Adipocyte (in vitro differentiated cells): ENCODE measurements around the gene LFNG.

Experiments used
- DNase-seq: peaks from one replicate; pipeline ENCODE4 v3.0.0-alpha.2; 2015; ENCODE audit warnings: low read depth
- H3K27me3 ChIP-seq: replicated peaks from 2 replicates; pipeline ENCODE4 v1.7.0; 2013; ENCODE audit warnings: mild to moderate bottlenecking, low read length, moderate library complexity; ENCODE audit not compliant: control insufficient read depth, insufficient read depth
- H3K36me3 ChIP-seq: 2 replicates; pipeline ENCODE4 v1.7.0; 2013; ENCODE audit warnings: low read length, mild to moderate bottlenecking, moderate library complexity; ENCODE audit not compliant: control insufficient read depth, insufficient read depth, severe bottlenecking
- H3K4me1 ChIP-seq: 2 replicates; pipeline ENCODE4 v1.7.0; 2013; ENCODE audit warnings: mild to moderate bottlenecking, low read length, moderate library complexity; ENCODE audit not compliant: control insufficient read depth, insufficient read depth
- H3K4me3 ChIP-seq: 2 replicates; pipeline ENCODE4 v1.7.0; 2013; ENCODE audit warnings: mild to moderate bottlenecking, low read length, moderate library complexity
- H3K9ac ChIP-seq: 2 replicates; pipeline ENCODE4 v1.7.0; 2013; ENCODE audit warnings: mild to moderate bottlenecking, low read length, moderate library complexity
- H3K9me3 ChIP-seq: 2 replicates; pipeline ENCODE4 v1.7.0; 2013; ENCODE audit warnings: mild to moderate bottlenecking, low read length, moderate library complexity; ENCODE audit not compliant: control insufficient read depth

LFNG gene

DNA sequence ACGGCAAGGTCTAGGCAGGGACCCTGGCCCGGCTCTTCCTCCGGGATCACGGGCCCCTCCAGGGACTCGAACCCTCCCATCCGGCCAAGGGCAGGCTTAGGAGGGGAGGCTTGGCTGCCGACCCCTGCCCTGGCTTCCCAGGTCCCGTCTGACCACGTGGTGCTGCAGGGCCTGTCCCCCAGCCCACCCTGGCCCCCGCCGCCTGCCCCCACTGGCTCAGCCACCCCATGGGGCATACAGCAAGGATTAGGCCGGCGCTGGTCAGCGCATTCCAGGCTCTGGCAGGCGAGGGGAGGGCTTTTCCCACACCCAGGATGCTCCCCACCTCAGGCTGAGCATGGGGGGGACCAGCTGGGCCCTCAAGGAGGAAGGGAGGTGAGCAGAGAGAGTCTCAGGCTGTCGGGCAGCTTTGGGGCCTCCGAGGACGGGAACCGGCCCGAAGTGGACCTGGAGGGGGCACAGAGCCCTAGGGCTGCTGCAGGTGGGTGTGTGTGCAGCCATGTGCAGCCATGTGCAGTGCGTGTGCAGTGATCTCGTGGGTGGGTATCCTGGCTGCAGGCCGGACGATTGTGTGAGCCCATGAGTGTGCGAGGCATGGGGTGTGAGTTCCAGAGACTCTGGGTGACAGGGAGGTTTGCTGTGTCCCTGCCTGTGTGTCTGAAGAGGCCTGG is 42.7 kb upstream of the LFNG start:
- Histone ChIP-seq H3K9ac (no peak overlapping the region), H3K36me3 (no peaks in the 10 kb centered on the region), H3K27me3 (peaks cover 13% of the 10 kb centered on the region), H3K9me3 (no peaks in the 10 kb centered on the region), H3K4me1 (peaks cover 22% of the 10 kb centered on the region), H3K4me3 (no peak overlapping the region)
- no peak for DNase-seq

DNA sequence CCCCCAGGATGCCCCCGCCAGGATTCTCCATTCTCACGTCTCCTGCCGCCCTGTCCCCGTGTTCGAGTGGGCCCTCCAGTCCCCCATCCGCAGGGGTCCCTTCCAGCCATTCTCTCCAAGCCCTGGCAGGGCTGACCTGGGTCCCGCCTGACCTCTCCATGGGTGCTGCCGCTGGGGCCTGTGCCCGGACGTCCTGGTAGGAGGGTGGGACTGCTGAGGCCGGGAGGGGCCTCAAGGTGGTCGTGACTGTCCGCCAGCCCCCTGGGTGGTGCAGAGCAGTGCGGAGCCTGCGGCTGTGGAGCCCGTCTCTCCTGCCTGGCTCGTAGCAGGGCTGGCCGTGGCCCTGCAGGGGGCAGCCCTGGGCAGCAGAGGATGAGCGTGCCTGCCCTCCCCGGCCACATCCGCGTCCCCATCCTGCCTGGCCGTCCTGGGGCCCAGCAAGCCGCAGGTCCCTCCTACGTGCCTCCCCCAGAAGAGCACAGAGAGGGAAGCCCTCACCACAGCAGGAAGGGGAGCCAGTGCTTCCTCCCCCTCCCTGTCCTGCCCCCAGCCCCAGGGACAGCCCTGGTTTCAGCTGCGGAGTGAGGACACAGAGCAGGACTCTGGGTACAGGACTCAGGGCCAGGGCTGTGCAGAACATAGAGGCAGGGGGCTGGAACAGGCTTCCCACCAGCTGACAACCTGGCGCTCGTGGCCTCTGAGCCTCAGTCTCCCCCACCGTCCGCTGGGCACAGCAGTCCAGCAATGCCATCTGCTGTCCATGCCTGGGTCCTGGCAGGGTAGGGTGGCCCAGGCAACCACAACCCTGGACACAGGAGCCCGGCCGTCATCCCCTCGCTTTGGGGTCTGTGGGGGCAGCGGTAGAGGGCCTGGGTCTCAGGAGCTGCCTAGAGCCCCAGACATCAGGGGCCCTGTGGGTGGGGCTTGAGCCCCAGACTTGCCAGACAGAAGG is 41.9 kb upstream of the LFNG start:
- Histone ChIP-seq H3K4me1 (peaks cover 22% of the 10 kb centered on the region), H3K4me3 (no peak overlapping the region), H3K9me3 (peaks cover 3% of the 10 kb centered on the region), H3K27me3 (peaks cover 13% of the 10 kb centered on the region), H3K36me3 (no peaks in the 10 kb centered on the region), H3K9ac (peak overlapping the region; percentile 53)
- peak; percentile 75 for DNase-seq

DNA sequence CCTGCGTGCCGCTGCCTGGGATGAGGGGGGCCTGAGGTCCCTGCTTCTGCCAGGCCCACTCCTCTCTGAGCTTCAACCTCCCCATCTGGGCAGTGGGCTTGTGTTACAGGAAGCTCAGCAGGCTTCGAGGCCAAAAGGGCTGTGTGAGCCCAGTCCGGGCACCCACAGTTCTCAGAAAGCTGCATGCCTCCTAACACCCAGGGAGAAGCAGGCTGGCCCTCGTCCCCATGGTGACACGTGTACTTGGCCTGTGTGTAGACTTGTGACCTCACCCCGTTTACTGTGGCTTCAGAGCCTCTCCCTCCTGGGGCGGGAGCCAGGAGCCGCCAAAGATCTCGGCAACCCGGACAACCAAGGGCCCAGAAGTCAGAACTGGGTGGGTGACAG is 41.2 kb upstream of the LFNG start:
- H3K4me3 ChIP-seq, result no peak overlapping the region
- peaks cover 10% of the 10 kb centered on the region for H3K9me3 ChIP-seq
- peaks cover 13% of the 10 kb centered on the region for H3K27me3 ChIP-seq
- peak overlapping the region; percentile 53 for H3K9ac ChIP-seq
- DNase-seq, result no peak
- H3K4me1 ChIP-seq, result peaks cover 22% of the 10 kb centered on the region
- H3K36me3 ChIP-seq, result no peaks in the 10 kb centered on the region

DNA sequence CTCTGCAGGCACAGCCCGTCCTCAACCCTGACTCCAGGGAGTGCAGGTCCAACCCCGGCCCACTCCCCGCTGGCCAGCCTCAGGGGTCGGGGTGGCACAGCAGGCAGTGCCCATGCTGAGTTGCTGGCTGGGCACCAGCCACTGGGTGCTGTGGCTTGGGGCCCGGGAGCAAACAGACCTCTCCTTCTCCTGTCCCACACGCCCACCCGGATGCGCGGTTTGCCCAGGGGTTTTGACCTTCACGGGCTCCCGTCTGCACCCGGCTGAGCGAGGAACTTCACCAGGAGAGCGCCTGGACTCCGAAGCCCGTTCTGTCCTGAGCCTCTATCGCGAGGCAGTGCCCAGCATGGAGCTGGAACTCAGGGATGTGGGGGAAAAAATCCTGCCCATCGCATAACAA is 40.8 kb upstream of the LFNG start:
- peaks cover 22% of the 10 kb centered on the region for H3K4me1 ChIP-seq
- H3K9ac ChIP-seq, result peak overlapping the region; percentile 53
- peaks cover 13% of the 10 kb centered on the region for H3K27me3 ChIP-seq
- H3K4me3 ChIP-seq, result no peak overlapping the region
- H3K36me3 ChIP-seq, result no peaks in the 10 kb centered on the region
- peaks cover 10% of the 10 kb centered on the region for H3K9me3 ChIP-seq
- DNase-seq, result no peak

DNA sequence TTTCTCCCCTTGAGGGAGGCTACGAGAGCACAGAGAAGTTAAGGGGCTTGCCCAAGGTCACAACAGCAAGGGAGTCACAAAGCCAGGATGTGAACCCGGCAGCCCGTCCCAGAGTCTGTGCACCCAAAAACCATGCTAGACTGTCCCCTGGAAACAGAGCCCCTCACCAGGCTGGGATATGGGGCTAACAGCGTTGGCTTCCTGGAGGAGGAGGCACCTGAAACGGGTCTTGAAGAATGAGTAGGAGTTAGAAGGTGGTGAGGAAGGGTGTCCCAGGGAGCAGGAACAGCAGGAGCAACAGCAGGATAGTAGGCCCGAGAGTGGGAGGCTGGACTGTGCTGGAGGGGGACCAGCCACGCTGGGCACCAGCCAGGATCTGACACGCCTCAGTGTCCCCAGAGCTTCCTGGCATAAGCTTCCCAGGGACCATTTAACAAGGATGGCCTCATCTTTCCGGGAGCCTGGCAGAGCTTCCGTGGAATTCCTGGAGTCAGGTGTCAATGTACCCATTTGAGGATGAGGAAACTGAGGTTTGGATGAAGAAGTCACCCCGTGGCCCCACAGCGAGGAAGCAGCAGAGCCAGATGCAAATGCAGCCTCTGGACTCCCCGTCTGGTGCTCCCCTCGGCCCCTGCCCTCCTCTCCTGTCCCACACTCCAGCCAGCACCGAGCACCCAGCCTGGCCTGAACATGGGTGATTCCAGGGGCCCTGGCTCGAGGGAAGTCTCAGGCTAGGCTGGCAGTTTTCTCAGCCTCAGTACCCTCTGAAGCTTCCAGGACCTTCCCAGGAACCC is 40.1 kb upstream of the LFNG start:
- Histone ChIP-seq H3K9me3 (peaks cover 10% of the 10 kb centered on the region), H3K27me3 (peaks cover 13% of the 10 kb centered on the region), H3K4me1 (peaks cover 22% of the 10 kb centered on the region), H3K36me3 (no peaks in the 10 kb centered on the region), H3K9ac (no peak overlapping the region), H3K4me3 (no peak overlapping the region)
- DNase-seq, result no peak

DNA sequence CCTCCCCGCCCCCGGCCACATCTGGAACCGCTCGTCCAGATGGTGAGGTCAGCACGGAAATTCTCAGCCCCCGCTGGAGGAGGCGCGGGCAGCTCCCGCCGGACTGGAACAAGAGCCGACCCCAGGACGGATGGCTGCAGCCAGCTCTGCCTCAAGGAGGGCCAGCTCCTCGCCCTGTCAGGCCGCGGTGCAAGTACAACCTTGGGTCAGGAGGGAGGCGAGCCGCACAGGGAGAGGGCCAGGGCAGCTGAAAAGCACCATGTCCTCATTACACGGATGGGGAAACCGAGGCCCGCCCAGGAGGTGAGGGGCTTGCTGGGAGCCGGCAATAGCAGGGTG is 39.5 kb upstream of the LFNG start:
- Histone ChIP-seq H3K27me3 (peaks cover 13% of the 10 kb centered on the region), H3K4me3 (no peak overlapping the region), H3K9me3 (peaks cover 10% of the 10 kb centered on the region), H3K9ac (no peak overlapping the region), H3K36me3 (no peaks in the 10 kb centered on the region), H3K4me1 (peaks cover 22% of the 10 kb centered on the region)
- DNase-seq, result no peak

DNA sequence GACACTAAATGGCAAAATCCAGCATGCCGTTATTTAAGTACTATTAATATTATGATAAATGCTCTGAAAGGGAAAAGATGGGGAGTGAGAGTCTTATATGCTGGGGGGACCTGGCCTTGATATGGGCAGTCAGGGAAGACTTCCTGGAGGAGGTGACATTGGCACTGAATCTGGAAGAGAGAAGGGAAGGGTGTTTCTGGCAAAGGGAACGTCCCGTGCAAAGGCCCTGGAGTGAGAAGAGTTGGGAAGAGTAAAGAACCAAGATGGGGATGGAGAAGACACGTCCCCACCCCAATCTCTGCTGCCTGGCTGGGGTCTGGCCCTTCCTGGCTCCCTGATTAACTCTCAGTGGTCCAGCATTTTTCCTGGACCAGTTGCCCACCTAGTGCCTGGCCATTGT is 38.4 kb upstream of the LFNG start:
- H3K9me3 ChIP-seq, result peaks cover 10% of the 10 kb centered on the region
- no peak overlapping the region for H3K4me3 ChIP-seq
- peaks cover 22% of the 10 kb centered on the region for H3K4me1 ChIP-seq
- H3K9ac ChIP-seq, result no peak overlapping the region
- no peaks in the 10 kb centered on the region for H3K36me3 ChIP-seq
- peaks cover 13% of the 10 kb centered on the region for H3K27me3 ChIP-seq
- DNase-seq, result no peak

DNA sequence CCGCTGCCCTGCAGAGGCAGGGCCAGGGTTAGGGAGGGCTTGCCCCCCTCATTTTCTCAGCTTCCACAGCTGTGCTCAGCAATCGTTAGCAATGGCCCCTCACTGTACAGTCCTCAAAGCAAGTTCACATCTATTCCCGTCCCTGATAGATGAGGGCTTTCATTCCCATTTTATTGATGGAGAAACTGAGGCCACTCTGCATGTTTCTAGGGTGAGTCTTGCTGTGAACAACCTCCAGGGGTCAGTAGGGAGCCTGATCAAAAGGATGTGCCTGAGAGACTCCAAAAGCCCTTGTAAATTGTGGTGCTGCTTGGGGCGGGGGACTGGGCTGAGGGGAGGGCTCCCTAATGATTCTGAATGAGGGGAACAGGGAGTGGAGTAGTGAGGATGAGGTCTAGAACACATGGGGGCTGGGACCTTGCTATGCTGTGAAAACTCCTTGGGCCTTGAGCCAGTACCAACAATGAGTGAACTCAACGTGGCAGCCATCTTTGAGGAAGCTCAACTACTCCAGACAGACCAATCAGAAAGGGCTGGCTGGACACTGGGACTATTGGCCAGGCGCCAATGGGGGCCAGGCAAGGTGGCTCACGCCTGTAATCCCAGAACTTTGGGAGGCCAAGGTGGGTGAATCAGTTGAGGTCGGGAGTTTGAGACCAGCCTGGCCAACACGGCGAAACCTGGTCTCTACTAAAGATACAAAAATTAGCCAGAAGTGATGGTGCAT is 36.7 kb upstream of the LFNG start:
- peaks cover 10% of the 10 kb centered on the region for H3K9me3 ChIP-seq
- no peak for DNase-seq
- H3K4me1 ChIP-seq, result peaks cover 24% of the 10 kb centered on the region
- H3K4me3 ChIP-seq, result no peak overlapping the region
- H3K9ac ChIP-seq, result no peak overlapping the region
- peaks cover 13% of the 10 kb centered on the region for H3K27me3 ChIP-seq
- no peaks in the 10 kb centered on the region for H3K36me3 ChIP-seq

DNA sequence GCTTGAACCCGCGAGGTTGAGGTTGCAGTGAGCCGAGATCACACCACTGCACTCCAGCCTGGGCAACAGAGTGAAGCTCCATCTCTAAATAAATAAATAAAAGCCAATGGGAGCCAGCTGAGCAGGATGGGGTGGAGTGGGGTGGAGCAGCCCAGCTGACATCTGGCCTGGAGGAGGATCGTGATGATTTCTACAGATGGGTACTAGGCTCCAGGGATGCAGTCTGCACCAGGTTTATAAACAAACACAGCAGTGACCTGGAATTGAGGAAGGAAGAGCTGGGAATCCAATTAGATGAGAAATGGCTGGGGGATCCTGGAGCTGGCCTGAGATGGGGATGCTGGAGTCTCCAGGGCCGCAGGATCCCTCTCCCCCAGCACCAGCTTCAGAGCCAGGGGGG is 36.1 kb upstream of the LFNG start:
- no peak for DNase-seq
- no peak overlapping the region for H3K4me3 ChIP-seq
- peaks cover 10% of the 10 kb centered on the region for H3K9me3 ChIP-seq
- no peaks in the 10 kb centered on the region for H3K36me3 ChIP-seq
- H3K9ac ChIP-seq, result no peak overlapping the region
- H3K27me3 ChIP-seq, result peaks cover 13% of the 10 kb centered on the region
- peaks cover 24% of the 10 kb centered on the region for H3K4me1 ChIP-seq

DNA sequence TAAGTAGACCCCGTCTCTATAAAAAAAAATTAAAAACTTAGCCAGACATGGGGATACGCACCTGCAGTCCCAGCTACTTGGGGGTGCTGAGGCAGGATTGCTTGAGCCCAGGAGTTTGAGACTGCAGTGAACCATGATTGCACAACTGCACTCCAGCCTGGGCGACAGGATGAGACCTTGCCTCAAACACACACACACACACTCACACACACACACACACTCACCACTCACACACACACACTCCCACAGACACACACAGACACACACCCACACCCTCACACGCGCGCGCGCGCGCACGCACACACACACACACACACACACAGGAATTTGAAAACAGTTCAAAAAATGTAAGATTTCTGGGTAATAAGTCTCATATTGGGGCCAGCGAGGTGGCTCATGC is 34.7 kb upstream of the LFNG start:
- Histone ChIP-seq H3K9ac (no peak overlapping the region), H3K4me3 (no peak overlapping the region)
- DNase-seq, result no peak

More for the DNA sequence above, 34.7 kb upstream of the LFNG start:
- Histone ChIP-seq H3K4me1 (peaks cover 27% of the 10 kb centered on the region), H3K27me3 (peaks cover 4% of the 10 kb centered on the region), H3K9me3 (peaks cover 10% of the 10 kb centered on the region), H3K36me3 (no peaks in the 10 kb centered on the region)
